Keratinocyte (primary cell): ENCODE results near the gene TAB3. TPM values are rescaled to one million over a fixed set of nuclear protein-coding genes. Genes with fewer than 3 reads are reported as not detected.

Experiments used
- DNase-seq: peaks from one replicate; pipeline ENCODE4 v3.0.0-alpha.2; 2011; ENCODE audit warnings: low read depth, missing footprints, low spot score
- FAIRE-seq: peaks from 2 replicates; lab custom pipeline; 2011; peaks lifted over from hg19 to GRCh38; lab: Jason Lieb, UNC
- H2AFZ ChIP-seq: 2 replicates; pipeline ENCODE4 v1.6.0; 2012; ENCODE audit warnings: low read length, control low read depth, inconsistent platforms; ENCODE audit not compliant: control insufficient read depth
- H3K27ac ChIP-seq: 2 replicates; pipeline ENCODE4 v1.5.1; 2011; ENCODE audit warnings: low read length; ENCODE audit not compliant: control insufficient read depth, insufficient read depth
- H3K27me3 ChIP-seq: 3 replicates; pipeline ENCODE4 v1.6.0; 2011; ENCODE audit warnings: low read length; ENCODE audit not compliant: control insufficient read depth, insufficient read depth; ENCODE audit errors: extremely low read depth
- H3K36me3 ChIP-seq, 2 experiments: 2 replicates in 1 of 2; 3 replicates in 1 of 2; pipeline ENCODE4 v1.5.1; 2011; ENCODE audit warnings: low read length in 2 of 2, mild to moderate bottlenecking in 1 of 2; ENCODE audit not compliant: control insufficient read depth in 2 of 2, insufficient read depth in 2 of 2; ENCODE audit errors: extremely low read depth in 1 of 2
- H3K4me1 ChIP-seq: 3 replicates; pipeline ENCODE4 v1.5.1; 2011; ENCODE audit warnings: low read length; ENCODE audit not compliant: control insufficient read depth, insufficient read depth; ENCODE audit errors: extremely low read depth
- H3K4me2 ChIP-seq: 3 replicates; pipeline ENCODE4 v1.6.0; 2011; ENCODE audit warnings: low read depth, low read length; ENCODE audit not compliant: control insufficient read depth, insufficient read depth; ENCODE audit errors: extremely low read depth
- H3K4me3 ChIP-seq, 3 experiments: fragments of 200-600 bp in 1 of 3; sonication (generic) in 1 of 3; 2 replicates in 2 of 3; 3 replicates in 1 of 3; pipeline ENCODE4 v1.5.1; 2011 to 2016; ENCODE audit warnings: low read length in 3 of 3, mild to moderate bottlenecking in 3 of 3, control low read depth in 2 of 3, inconsistent platforms in 1 of 3, low read depth in 1 of 3, mixed read lengths in 1 of 3, mixed run types in 1 of 3, moderate library complexity in 1 of 3; ENCODE audit not compliant: control insufficient read depth in 2 of 3, insufficient read depth in 2 of 3; ENCODE audit errors: extremely low read depth in 1 of 3
- H3K79me2 ChIP-seq: 2 replicates; pipeline ENCODE4 v1.6.0; 2012; ENCODE audit warnings: low read length; ENCODE audit not compliant: control insufficient read depth, insufficient read depth
- H3K9ac ChIP-seq: 3 replicates; pipeline ENCODE4 v1.6.0; 2011; ENCODE audit warnings: low read length; ENCODE audit not compliant: control insufficient read depth, insufficient read depth; ENCODE audit errors: extremely low read depth
- H3K9me1 ChIP-seq: 3 replicates; pipeline ENCODE4 v1.6.0; 2011; ENCODE audit warnings: low read length; ENCODE audit not compliant: control insufficient read depth, insufficient read depth; ENCODE audit errors: extremely low read depth
- H3K9me3 ChIP-seq: 2 replicates; pipeline ENCODE4 v1.5.1; 2012; ENCODE audit warnings: low read depth, low read length; ENCODE audit not compliant: control insufficient read depth
- H4K20me1 ChIP-seq: 3 replicates; pipeline ENCODE4 v1.6.0; 2011; ENCODE audit warnings: low read length; ENCODE audit not compliant: control insufficient read depth, insufficient read depth; ENCODE audit errors: extremely low read depth
- CTCF ChIP-seq, 3 experiments: IDR thresholded peaks in 1 of 3; conservative IDR thresholded peaks in 1 of 3; optimal IDR thresholded peaks in 1 of 3; 2 replicates in 2 of 3; 3 replicates in 1 of 3; pipeline versions ENCODE3 to v1.5.1; 2011; ENCODE audit warnings: low read length in 3 of 3, mild to moderate bottlenecking in 3 of 3, moderate library complexity in 2 of 3, control low read depth in 1 of 3, inconsistent platforms in 1 of 3; ENCODE audit not compliant: insufficient read depth in 2 of 3; ENCODE audit errors: extremely low read depth in 1 of 3
- EZH2 ChIP-seq: IDR thresholded peaks from one replicate; pipeline ENCODE4 v1.6.1; 2012; ENCODE audit warnings: inconsistent platforms, mild to moderate bottlenecking, low read length, moderate library complexity
- dilution Hi-C: fragments of 300-500 bp; cut with MboI; formaldehyde crosslinking; loops from one replicate; pipeline ENCODE4 v1.7.0; 2020; ENCODE audit warnings: low sequenced_read_pairs; ENCODE audit not compliant: extremely low pct_ligation_motif_present
- polyA plus RNA-seq, 5 experiments: library from polyadenylated mRNA; depleted of rRNA in 3 of 5; stranded (reverse) in 3 of 5; stranded (forward) in 1 of 5; unstranded in 1 of 5; fragments of >200 nt; gene quantifications; 1 replicate in 1 of 5; 2 replicates in 3 of 5; 3 replicates in 1 of 5; pipeline versions ENCODE4 v1.2.1 to v1.2.3, GENCODE V29; 2011 to 2012; ENCODE audit warnings: missing spikeins in 2 of 5, low read depth in 1 of 5, low replicate concordance in 1 of 5

The TAB3 gene
- polyA plus RNA-seq, 1 donor (not counting 4 experiments of a cell fraction or from before 2014, with no cell fraction given) = 25.5 TPM

DNA sequence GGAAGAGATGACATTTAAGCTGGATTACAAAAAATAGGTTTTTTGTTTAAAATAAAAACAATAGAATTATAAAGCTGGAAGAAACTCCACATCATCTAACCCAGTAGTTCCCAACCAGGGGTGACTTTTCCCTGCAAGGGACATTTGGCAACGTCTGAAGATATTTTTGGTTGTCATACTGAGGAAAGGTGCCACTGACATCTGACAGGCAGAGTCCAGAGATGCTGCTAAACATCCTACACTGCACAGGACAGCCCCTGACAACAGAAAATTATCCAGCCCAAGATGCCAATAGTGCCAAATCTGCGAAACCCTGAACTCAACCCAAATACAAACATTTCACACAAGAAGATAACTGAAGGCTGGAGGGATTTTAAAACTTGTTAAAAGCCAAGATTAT, 18.5 kb downstream of the TAB3 start:
- FAIRE-seq = no peak

DNA sequence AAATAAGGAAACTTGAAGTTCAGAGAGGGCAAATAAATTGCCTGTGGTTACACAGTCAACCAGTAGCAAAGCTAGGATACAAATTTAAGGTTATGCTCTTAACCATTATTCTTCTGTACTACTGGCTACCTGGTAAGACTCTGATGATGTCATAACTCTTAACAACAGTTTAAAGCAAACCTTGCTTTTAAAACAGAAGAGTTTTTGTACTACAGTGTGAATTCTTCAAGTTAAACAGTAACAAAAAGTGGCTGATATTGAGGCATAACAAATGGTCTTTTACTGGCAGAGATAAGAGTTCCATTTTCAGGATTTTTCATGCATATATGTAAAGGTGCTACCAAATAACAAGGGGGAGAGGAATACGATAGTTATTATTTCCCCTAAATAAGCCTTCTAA, 23.4 kb downstream of the TAB3 start:
- H3K79me2 ChIP-seq = no peaks in the 10 kb centered on the region
- dilution Hi-C loops = no loop called here
- no peak overlapping the region for H3K4me2 ChIP-seq
- DNase-seq = no peak
- no peaks in the 10 kb centered on the region for H3K9me3 ChIP-seq
- no peaks in the 10 kb centered on the region for H3K9me1 ChIP-seq
- no peaks in the 10 kb centered on the region for H3K27me3 ChIP-seq
- no peak overlapping the region for H2AFZ ChIP-seq
- no peak overlapping the region for H3K27ac ChIP-seq
- H3K36me3 ChIP-seq = no peaks in the 10 kb centered on the region
- TF ChIP-seq CTCF (optimal IDR thresholded peaks at IDR 0.05 in 1 of 3, IDR thresholded peaks at IDR 0.05 in 1 of 3, conservative IDR thresholded peaks at IDR 0.05 in 1 of 3; ENCODE audit: extremely low read depth in 1 of 3, insufficient read depth in 2 of 3, low read length in 3 of 3) = no peak
- TF ChIP-seq EZH2 = no peak
- no peak for FAIRE-seq
- no peaks in the 10 kb centered on the region for H3K4me1 ChIP-seq
- no peaks in the 10 kb centered on the region for H4K20me1 ChIP-seq
- H3K4me3 ChIP-seq = no peak overlapping the region
- no peak overlapping the region for H3K9ac ChIP-seq

More for the DNA sequence above, 18.5 kb downstream of the TAB3 start:
- Histone ChIP-seq H3K27me3 (no peaks in the 10 kb centered on the region), H3K4me2 (no peak overlapping the region), H3K9me1 (no peaks in the 10 kb centered on the region), H4K20me1 (no peaks in the 10 kb centered on the region), H3K9ac (no peak overlapping the region), H2AFZ (no peak overlapping the region), H3K4me3 (no peak overlapping the region), H3K36me3 (no peaks in the 10 kb centered on the region), H3K9me3 (no peaks in the 10 kb centered on the region), H3K4me1 (peaks cover 9% of the 10 kb centered on the region), H3K27ac (no peak overlapping the region), H3K79me2 (peaks cover 19% of the 10 kb centered on the region)
- TF ChIP-seq CTCF (optimal IDR thresholded peaks at IDR 0.05 in 1 of 3, IDR thresholded peaks at IDR 0.05 in 1 of 3, conservative IDR thresholded peaks at IDR 0.05 in 1 of 3; ENCODE audit: extremely low read depth in 1 of 3, insufficient read depth in 2 of 3, low read length in 3 of 3) (no peak), EZH2 (no peak)
- no peak for DNase-seq
- dilution Hi-C loops = no loop called here
